Measurements from ENCODE around the gene GLB1L. TPM values are rescaled to one million over a fixed set of nuclear protein-coding genes. Genes with fewer than 3 reads are reported as not detected.

The GLB1L gene
- total RNA-seq, 4 donors from 2014 or later = 5.9 to 9.7 (median 6.6) TPM

DNA sequence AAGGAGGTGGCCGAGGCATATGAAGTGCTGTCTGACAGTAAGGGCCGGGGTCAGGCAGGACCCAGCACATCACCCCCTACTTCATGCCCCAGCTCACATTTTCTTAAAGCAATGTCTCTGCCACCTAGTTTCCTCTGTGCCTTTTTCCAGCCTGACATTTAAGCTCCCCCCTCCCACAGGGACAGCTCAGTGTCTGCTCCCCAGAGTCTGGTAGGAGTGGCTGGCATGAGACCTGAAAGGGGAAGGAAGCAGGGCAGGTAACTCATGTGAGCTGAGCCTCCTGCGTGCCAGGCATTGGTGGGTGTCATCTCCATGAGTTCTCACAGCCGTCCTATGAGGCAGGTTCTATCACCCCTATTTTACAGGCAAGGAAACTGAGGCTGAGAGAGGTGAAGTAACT lies 35.4 kb upstream of the GLB1L start:
- TF ChIP-seq, protein P1, sequence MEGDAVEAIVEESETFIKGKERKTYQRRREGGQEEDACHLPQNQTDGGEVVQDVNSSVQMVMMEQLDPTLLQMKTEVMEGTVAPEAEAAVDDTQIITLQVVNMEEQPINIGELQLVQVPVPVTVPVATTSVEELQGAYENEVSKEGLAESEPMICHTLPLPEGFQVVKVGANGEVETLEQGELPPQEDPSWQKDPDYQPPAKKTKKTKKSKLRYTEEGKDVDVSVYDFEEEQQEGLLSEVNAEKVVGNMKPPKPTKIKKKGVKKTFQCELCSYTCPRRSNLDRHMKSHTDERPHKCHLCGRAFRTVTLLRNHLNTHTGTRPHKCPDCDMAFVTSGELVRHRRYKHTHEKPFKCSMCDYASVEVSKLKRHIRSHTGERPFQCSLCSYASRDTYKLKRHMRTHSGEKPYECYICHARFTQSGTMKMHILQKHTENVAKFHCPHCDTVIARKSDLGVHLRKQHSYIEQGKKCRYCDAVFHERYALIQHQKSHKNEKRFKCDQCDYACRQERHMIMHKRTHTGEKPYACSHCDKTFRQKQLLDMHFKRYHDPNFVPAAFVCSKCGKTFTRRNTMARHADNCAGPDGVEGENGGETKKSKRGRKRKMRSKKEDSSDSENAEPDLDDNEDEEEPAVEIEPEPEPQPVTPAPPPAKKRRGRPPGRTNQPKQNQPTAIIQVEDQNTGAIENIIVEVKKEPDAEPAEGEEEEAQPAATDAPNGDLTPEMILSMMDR (IDR thresholded peaks at IDR 0.05) = no peak
- TF ChIP-seq POLR2A (IDR thresholded peaks at IDR 0.05) = no peak
- TF ChIP-seq POLR2AphosphoS5 (IDR thresholded peaks at IDR 0.05) = no peak
- TF ChIP-seq EP300 (IDR thresholded peaks at IDR 0.05) = no peak
- 67 to 83% methylated on average over 1 to 4 of the region's 4 CpGs for WGBS, 2 donors (ENCODE audit: low coverage in 1 of 2)
- peaks cover 0 to 54% of the 10 kb centered on the region in 2 donors for H3K36me3 ChIP-seq
- ATAC-seq = no peak
- peak overlapping the region in 3 of 4 donors; percentile 95 to 99 (median 98) for H3K27ac ChIP-seq
- H3K4me1 ChIP-seq = peaks cover 4 to 68% (median 19%) of the 10 kb centered on the region in 3 donors
- H3K27me3 ChIP-seq = no peaks in the 10 kb centered on the region
- H3K9me3 ChIP-seq = no peaks in the 10 kb centered on the region
- peak overlapping the region in 1 of 2 donors; percentile 74 for H3K4me3 ChIP-seq

GRCh38 chr2:219279916-219280516 lies 34.8 kb upstream of the GLB1L start:
- Histone ChIP-seq H3K4me3 (peak overlapping the region; percentile 74 to 81), H3K4me1 (peaks cover 4 to 62% (median 15%) of the 10 kb centered on the region in 3 donors), H3K9me3 (no peaks in the 10 kb centered on the region), H3K36me3 (peaks cover 0 to 47% of the 10 kb centered on the region in 2 donors), H3K27ac (peak overlapping the region; percentile 95 to 99 (median 96)), H3K27me3 (no peaks in the 10 kb centered on the region)
- ATAC-seq = no peak
- no peak for TF ChIP-seq POLR2A (IDR thresholded peaks at IDR 0.05)
- TF ChIP-seq EP300 (IDR thresholded peaks at IDR 0.05) = no peak
- TF ChIP-seq, protein P1 (IDR thresholded peaks at IDR 0.05) = no peak
- no peak for TF ChIP-seq POLR2AphosphoS5 (IDR thresholded peaks at IDR 0.05)
- WGBS, 2 donors (ENCODE audit: low coverage in 1 of 2) = 23 to 35% methylated on average over 3 to 5 of the region's 12 CpGs

- Histone ChIP-seq H3K9me3 (no peaks in the 10 kb centered on the region), H3K36me3 (peaks cover 0 to 41% of the 10 kb centered on the region in 2 donors), H3K4me3 (peak within 1 kb of the TSS; percentile 74 to 81), H3K4me1 (peaks cover 4 to 60% (median 15%) of the 10 kb centered on the region in 3 donors), H3K27ac (peak within 1 kb of the TSS; percentile 95 to 99 (median 96)), H3K27me3 (no peaks in the 10 kb centered on the region)
- TF ChIP-seq EP300 (IDR thresholded peaks at IDR 0.05) (peak; percentile 78), POLR2AphosphoS5 (IDR thresholded peaks at IDR 0.05) (peak; percentile 97), POLR2A (IDR thresholded peaks at IDR 0.05) (peak; percentile 93 to 95)
- TF ChIP-seq, protein P1 (IDR thresholded peaks at IDR 0.05) = peak in 1 of 4 experiments; percentile 29
- 0% methylated on average over 2 to 4 of the region's 65 CpGs for WGBS, 2 donors (ENCODE audit: low coverage in 1 of 2)
- peak; percentile 94 for ATAC-seq
Measured at GRCh38 chr2:219279151-219279915, 34.1 kb upstream of the GLB1L start, which contains the start of gene DNAJB2. Gene DNAJB2, plus strand, starts transcription at chr2:219279366. Its CDS starts 468 bp downstream, at chr2:219279834.

DNA sequence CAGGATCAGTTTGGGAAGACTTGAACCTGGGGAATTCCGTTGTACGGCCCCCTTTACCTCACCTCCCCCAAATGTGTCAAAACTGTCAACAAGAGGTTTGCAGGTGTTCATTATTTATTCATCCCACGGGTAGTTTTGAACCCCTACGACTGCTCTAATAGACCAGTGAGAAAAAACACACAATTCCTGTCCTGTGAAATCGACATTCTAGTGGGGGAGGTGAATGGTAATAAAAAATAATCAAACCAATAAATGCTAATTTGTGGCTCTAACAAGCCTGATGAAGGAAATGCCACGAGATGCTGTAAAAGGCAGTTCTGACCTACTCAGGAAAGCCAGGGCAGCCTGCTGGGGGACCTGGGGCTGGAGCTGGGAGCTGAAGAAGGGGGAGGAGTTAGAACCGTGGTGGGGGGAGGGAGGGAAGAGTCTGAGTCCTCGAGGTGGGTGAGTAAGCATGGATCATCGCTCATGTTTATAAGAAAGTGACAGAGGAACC lies 33.5 kb upstream of the GLB1L start:
- Histone ChIP-seq H3K27me3 (no peaks in the 10 kb centered on the region), H3K9me3 (no peaks in the 10 kb centered on the region), H3K27ac (peak overlapping the region; percentile 95 to 99 (median 96)), H3K36me3 (peaks cover 0 to 34% of the 10 kb centered on the region in 2 donors), H3K4me3 (peak overlapping the region; percentile 74 to 81), H3K4me1 (peaks cover 4 to 63% (median 20%) of the 10 kb centered on the region in 3 donors)
- WGBS, 2 donors (ENCODE audit: low coverage in 1 of 2) = 0 to 13% methylated on average over 4 to 9 of the region's 9 CpGs
- ATAC-seq = no peak
- TF ChIP-seq, protein P1 (IDR thresholded peaks at IDR 0.05) = peak in 1 of 4 experiments; percentile 11
- TF ChIP-seq POLR2A (IDR thresholded peaks at IDR 0.05) (no peak), POLR2AphosphoS5 (IDR thresholded peaks at IDR 0.05) (no peak), EP300 (IDR thresholded peaks at IDR 0.05) (no peak)

Data from gastroesophageal sphincter (tissue), 4 donors.